Activated B cell treated with CpG ODN at 0.5 μM for 24 hours (primary cell): ENCODE results near the gene TSKU. TPM values are rescaled to one million over a fixed set of nuclear protein-coding genes. Genes with fewer than 3 reads are reported as not detected.

Experiments
- ATAC-seq: fragments of 200-7000 bp; cut with Tn5 transposase; one replicate; pipeline ENCODE4 v1.10.0; 2021; ENCODE audit warnings: low read depth, mild to moderate bottlenecking, moderate library complexity
- CTCF ChIA-PET: fragments of 350-600 bp; sonication (Branson Sonifier 250); formaldehyde crosslinking; loops from one replicate; lab custom pipeline; 2021; ENCODE audit warnings: antibody characterized with exemption; lab: Charles Lee
- POLR2A ChIA-PET: fragments of 350-600 bp; sonication (Branson Sonifier 250); formaldehyde crosslinking; loops from one replicate; lab custom pipeline; 2021; ENCODE audit warnings: antibody characterized with exemption; lab: Charles Lee
- DNase-seq: peaks from one replicate; pipeline ENCODE4 v3.0.0; 2022
- H3K27ac Mint-ChIP-seq: one replicate; pipeline ENCODE4 v1.8.0; 2020; ENCODE audit warnings: mixed read lengths
- H3K27me3 Mint-ChIP-seq: one replicate; pipeline ENCODE4 v1.8.0; 2021; ENCODE audit warnings: mixed read lengths
- H3K36me3 Mint-ChIP-seq: one replicate; pipeline ENCODE4 v1.8.0; 2021; ENCODE audit warnings: low read depth, mixed read lengths
- H3K4me1 Mint-ChIP-seq: one replicate; pipeline ENCODE4 v1.8.0; 2021; ENCODE audit warnings: mixed read lengths
- H3K4me3 Mint-ChIP-seq: one replicate; pipeline ENCODE4 v1.8.0; 2020; ENCODE audit warnings: mild to moderate bottlenecking, mixed read lengths
- H3K9me3 Mint-ChIP-seq: one replicate; pipeline ENCODE4 v1.8.0; 2020; ENCODE audit warnings: mixed read lengths
- intact Hi-C: fragments of 100-400 bp; cut with micrococcal nuclease; formaldehyde crosslinking; loops from one replicate; pipeline ENCODE4 v1.15.1; 2024
- total RNA-seq: library from RNA; stranded (reverse); gene quantifications from 2 replicates; pipeline ENCODE4 v1.2.3, GENCODE V29; 2022
- TF ChIP-seq, protein P1 (sequence below): fragments of 200-600 bp; IDR thresholded peaks from one replicate; pipeline ENCODE4 v1.8.0; 2022; ENCODE audit warnings: antibody characterized with exemption, mild to moderate bottlenecking

TSKU gene
- total RNA-seq, 1 donor from 2014 or later: not detected

DNA sequence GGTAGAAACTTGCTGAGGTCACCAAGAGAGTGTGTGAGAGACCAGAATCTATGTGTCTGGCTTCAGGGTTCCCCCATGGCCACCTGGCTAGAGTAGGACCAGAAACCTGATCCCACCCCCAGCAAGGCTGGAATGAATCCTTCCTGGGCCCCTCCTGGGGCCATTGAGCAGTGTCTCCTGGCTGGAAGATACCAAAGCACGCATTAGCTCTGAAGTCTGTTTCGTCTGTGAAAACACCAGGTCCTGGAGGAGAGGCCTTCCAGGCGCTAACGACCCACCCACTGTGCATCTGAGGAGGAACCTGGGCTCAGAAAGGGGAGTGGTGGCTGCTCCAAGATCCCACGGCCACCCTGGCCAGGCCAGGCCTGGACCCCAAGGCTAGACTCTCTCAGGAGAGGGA is 15.5 kb upstream of the TSKU start:
- DNase-seq (no peak), ATAC-seq (no peak)
- H3K4me3 Mint-ChIP-seq: no peak overlapping the region
- CTCF ChIA-PET: no interaction called here
- H3K27ac Mint-ChIP-seq: no peak overlapping the region
- H3K27me3 Mint-ChIP-seq: peaks cover 13% of the 10 kb centered on the region
- POLR2A ChIA-PET: no interaction called here
- peaks cover 2% of the 10 kb centered on the region for H3K4me1 Mint-ChIP-seq
- H3K9me3 Mint-ChIP-seq: no peaks in the 10 kb centered on the region
- TF ChIP-seq, protein P1, sequence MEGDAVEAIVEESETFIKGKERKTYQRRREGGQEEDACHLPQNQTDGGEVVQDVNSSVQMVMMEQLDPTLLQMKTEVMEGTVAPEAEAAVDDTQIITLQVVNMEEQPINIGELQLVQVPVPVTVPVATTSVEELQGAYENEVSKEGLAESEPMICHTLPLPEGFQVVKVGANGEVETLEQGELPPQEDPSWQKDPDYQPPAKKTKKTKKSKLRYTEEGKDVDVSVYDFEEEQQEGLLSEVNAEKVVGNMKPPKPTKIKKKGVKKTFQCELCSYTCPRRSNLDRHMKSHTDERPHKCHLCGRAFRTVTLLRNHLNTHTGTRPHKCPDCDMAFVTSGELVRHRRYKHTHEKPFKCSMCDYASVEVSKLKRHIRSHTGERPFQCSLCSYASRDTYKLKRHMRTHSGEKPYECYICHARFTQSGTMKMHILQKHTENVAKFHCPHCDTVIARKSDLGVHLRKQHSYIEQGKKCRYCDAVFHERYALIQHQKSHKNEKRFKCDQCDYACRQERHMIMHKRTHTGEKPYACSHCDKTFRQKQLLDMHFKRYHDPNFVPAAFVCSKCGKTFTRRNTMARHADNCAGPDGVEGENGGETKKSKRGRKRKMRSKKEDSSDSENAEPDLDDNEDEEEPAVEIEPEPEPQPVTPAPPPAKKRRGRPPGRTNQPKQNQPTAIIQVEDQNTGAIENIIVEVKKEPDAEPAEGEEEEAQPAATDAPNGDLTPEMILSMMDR: no peak
- H3K36me3 Mint-ChIP-seq: no peaks in the 10 kb centered on the region
- intact Hi-C loops: no loop called here

DNA sequence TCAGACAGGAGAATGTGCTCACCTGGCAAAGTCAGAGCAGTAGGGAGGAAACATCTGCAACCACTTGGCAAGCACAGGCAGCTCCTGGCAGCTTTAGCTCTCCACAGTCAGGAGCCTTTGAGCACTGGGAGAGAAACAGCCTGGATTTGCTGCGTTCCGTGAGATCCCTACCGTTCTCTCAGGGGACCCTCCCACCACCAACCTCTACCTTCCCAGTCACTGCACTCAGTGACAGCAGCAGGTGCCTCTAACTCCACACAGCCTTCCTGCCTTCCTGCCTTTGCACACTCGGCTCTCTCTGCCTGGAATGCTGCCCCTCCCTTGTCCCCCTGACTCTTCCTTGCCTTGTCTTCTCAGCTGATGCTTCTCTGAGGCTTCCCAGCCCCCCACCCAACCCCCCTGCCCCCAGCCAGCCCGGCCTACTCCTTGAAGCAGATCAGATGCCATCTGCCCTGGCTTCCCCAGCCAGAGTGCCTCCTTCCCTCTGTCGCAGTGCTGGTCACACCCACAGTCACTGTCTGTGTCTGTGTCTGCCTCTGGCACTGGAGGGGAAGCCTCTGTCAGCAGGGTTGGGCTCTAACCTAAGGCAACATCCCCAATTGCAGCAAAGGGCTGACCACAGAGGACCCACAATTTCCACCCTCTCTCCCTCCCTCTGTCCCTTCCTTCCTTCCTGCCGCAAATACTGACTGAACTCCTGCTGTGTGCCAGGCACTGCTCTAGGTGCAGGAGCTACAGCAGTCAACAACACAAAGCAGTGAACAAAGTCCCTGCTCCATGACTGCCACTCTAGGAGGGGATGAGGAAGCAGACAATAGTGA is 14.9 kb upstream of the TSKU start:
- Mint-ChIP-seq H3K27me3 (peaks cover 15% of the 10 kb centered on the region), H3K27ac (no peak overlapping the region), H3K4me3 (no peak overlapping the region), H3K36me3 (no peaks in the 10 kb centered on the region), H3K9me3 (no peaks in the 10 kb centered on the region), H3K4me1 (peaks cover 2% of the 10 kb centered on the region)
- intact Hi-C loops: no loop called here
- ChIA-PET POLR2A (no interaction called here), CTCF (no interaction called here)
- TF ChIP-seq, protein P1: no peak
- ATAC-seq (no peak), DNase-seq (no peak)

DNA sequence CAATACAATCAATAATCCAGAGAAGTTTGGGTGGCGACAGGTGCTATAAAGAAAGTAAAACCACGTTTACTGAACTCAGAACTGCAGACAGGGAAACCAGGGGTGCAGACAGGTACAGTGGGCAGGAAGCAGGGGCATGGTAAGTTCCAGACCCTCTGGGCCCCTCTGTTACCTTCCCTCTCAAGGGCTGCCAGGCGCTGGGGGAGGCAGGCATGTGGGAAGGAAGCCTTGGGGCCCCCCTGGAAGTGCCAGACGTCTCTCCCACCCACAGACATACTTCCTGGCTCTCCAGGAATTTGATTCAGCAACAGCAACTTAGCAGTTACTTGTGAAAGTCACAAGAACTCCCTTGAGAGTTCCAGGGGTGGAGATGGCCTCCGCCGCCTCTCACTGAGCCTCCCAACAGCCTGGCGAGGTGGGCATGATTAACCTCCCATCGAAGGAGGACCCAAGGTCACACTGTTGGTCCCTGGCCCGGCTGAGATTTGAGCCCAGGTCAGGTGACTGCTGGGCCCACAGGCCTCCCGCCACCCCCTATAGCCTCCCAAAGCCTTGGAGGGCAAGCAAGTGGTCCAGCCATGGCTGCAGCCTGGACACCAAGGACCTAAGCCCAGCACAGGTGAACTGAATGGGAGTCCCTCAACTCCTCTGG is 14.1 kb upstream of the TSKU start:
- POLR2A ChIA-PET: no interaction called here
- TF ChIP-seq, protein P1: no peak
- intact Hi-C loops: no loop called here
- Mint-ChIP-seq H3K9me3 (no peaks in the 10 kb centered on the region), H3K36me3 (no peaks in the 10 kb centered on the region), H3K4me3 (no peak overlapping the region), H3K27ac (no peak overlapping the region), H3K27me3 (peaks cover 15% of the 10 kb centered on the region), H3K4me1 (peaks cover 2% of the 10 kb centered on the region)
- CTCF ChIA-PET: no interaction called here
- DNase-seq (no peak), ATAC-seq (no peak)

DNA sequence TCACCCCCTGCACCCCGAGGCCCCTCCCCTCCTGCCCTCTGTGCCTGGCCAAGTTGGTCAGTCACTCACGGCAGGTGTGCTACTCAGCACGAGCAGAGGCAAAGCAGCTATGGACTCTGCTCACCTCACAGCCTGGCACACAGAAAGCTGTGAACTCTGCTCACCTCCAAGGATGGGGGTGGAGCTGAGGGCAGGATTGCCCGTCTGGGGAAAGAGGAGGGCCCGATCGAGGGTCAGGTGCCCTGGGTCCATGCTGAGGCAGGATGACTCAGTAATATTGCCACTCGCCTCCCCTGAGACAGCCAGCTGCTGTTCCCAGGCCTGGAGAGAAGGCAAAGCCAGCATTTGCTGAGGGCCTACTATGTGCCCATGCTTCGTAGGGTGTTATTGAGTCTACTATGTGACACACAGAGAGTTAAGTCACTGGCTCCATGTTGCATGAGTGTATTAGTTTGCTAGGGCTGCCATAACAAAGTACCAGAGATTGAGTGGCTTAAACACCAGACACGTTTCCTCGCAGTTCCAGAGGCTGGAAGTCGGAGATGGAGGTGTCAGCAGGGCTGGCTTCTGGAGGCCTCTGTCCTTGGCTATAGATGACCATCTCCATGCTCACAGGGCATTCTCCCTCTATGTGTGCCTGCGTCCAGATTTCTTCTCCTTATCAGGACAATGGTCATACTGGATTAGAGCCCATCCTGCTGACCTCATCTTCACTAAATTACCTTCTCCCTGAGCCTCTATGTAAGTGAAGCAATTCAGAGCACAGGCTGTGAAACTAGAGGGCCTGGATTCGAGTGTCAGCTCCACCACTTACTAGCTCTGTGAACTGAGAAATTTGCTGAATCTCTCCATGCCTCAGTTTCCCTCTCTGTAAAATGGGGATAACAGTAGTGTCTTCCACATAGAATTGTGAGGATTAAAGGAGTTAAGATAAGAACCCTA is 13.2 kb upstream of the TSKU start:
- Mint-ChIP-seq H3K27ac (no peak overlapping the region), H3K36me3 (no peaks in the 10 kb centered on the region), H3K4me3 (no peak overlapping the region), H3K27me3 (peaks cover 15% of the 10 kb centered on the region), H3K4me1 (peaks cover 2% of the 10 kb centered on the region), H3K9me3 (peaks cover 5% of the 10 kb centered on the region)
- ChIA-PET CTCF (no interaction called here), POLR2A (no interaction called here)
- intact Hi-C loops: no loop called here
- no peak for DNase-seq
- no peak for ATAC-seq
- TF ChIP-seq, protein P1: no peak
